H9 (cell line): Measurements from ENCODE around the gene SULT1A1. TPM values are rescaled to one million over a fixed set of nuclear protein-coding genes. Genes with fewer than 3 reads are reported as not detected.

Experiments used
- DNase-seq: peaks from one replicate; pipeline ENCODE4 v3.0.0-alpha.2; 2017
- H2AFZ ChIP-seq: one replicate; pipeline ENCODE4 v1.6.1; 2013; ENCODE audit warnings: mild to moderate bottlenecking, low read length, control low read depth, moderate library complexity
- H2AK5ac ChIP-seq: 2 replicates; pipeline ENCODE4 v1.6.1; 2013; ENCODE audit warnings: low read length, control low read depth, mixed read lengths; ENCODE audit not compliant: insufficient read length
- H2BK120ac ChIP-seq: one replicate; pipeline ENCODE4 v1.6.1; 2013; ENCODE audit warnings: low read depth, mild to moderate bottlenecking, low read length, control low read depth, inconsistent platforms; ENCODE audit not compliant: poor library complexity, severe bottlenecking
- H2BK12ac ChIP-seq: 2 replicates; pipeline ENCODE4 v1.6.1; 2013; ENCODE audit warnings: low read length, control low read depth, mixed read lengths, low read depth; ENCODE audit not compliant: insufficient read length
- H2BK15ac ChIP-seq: 2 replicates; pipeline ENCODE4 v1.6.1; 2013; ENCODE audit warnings: low read depth, low read length, control low read depth
- H2BK20ac ChIP-seq: one replicate; pipeline ENCODE4 v1.6.1; 2013; ENCODE audit warnings: low read depth, mild to moderate bottlenecking, low read length, control low read depth, inconsistent platforms; ENCODE audit not compliant: poor library complexity, severe bottlenecking
- H2BK5ac ChIP-seq: 2 replicates; pipeline ENCODE4 v1.6.1; 2013; ENCODE audit warnings: low read length, control low read depth, mixed read lengths; ENCODE audit not compliant: insufficient read length
- H3K14ac ChIP-seq: 2 replicates; pipeline ENCODE4 v1.6.1; 2013; ENCODE audit warnings: low read length, control low read depth; ENCODE audit not compliant: insufficient read depth
- H3K18ac ChIP-seq: 2 replicates; pipeline ENCODE4 v1.6.1; 2013; ENCODE audit warnings: low read depth, mild to moderate bottlenecking, mixed read lengths, low read length, control low read depth; ENCODE audit not compliant: insufficient read length
- H3K23ac ChIP-seq: 2 replicates; pipeline ENCODE4 v1.6.1; 2013; ENCODE audit warnings: low read length, control low read depth, mixed read lengths, low read depth; ENCODE audit not compliant: insufficient read length
- H3K23me2 ChIP-seq: 2 replicates; pipeline ENCODE4 v1.6.1; 2013; ENCODE audit warnings: low read depth, mild to moderate bottlenecking, mixed read lengths, low read length, control low read depth; ENCODE audit not compliant: insufficient read length, poor library complexity, severe bottlenecking
- H3K27ac ChIP-seq: 2 replicates; pipeline ENCODE4 v1.5.1; 2013; ENCODE audit warnings: low read length, control low read depth, mixed read lengths, low read depth; ENCODE audit not compliant: insufficient read length
- H3K27me3 ChIP-seq: 2 replicates; pipeline ENCODE4 v1.6.1; 2013; ENCODE audit warnings: low read length, control low read depth, inconsistent platforms; ENCODE audit not compliant: insufficient read depth
- H3K4ac ChIP-seq: 2 replicates; pipeline ENCODE4 v1.6.1; 2013; ENCODE audit warnings: low read depth, mild to moderate bottlenecking, control low read depth, inconsistent platforms, low read length, moderate library complexity
- H3K4me1 ChIP-seq: 2 replicates; pipeline ENCODE4 v1.6.1; 2013; ENCODE audit warnings: low read length, control low read depth, inconsistent platforms; ENCODE audit not compliant: insufficient read depth
- H3K4me2 ChIP-seq: 2 replicates; pipeline ENCODE4 v1.6.1; 2013; ENCODE audit warnings: low read length, control low read depth, mixed read lengths; ENCODE audit not compliant: insufficient read length, insufficient read depth
- H3K56ac ChIP-seq: 2 replicates; pipeline ENCODE4 v1.6.1; 2013; ENCODE audit warnings: low read depth, mild to moderate bottlenecking, mixed read lengths, low read length, control low read depth; ENCODE audit not compliant: insufficient read length
- H3K79me1 ChIP-seq: 2 replicates; pipeline ENCODE4 v1.6.1; 2013; ENCODE audit warnings: low read depth, mild to moderate bottlenecking, moderate library complexity, low read length, control low read depth, inconsistent platforms; ENCODE audit not compliant: insufficient read depth, poor library complexity, severe bottlenecking
- H3K79me2 ChIP-seq: 2 replicates; pipeline ENCODE4 v1.6.1; 2013; ENCODE audit warnings: low read length, control low read depth, inconsistent platforms; ENCODE audit not compliant: insufficient read depth
- H3K9ac ChIP-seq: 2 replicates; pipeline ENCODE4 v1.6.1; 2013; ENCODE audit warnings: low read length, control low read depth, mixed read lengths; ENCODE audit not compliant: insufficient read length; ENCODE audit errors: extremely low read depth
- H3K9me3 ChIP-seq: one replicate; pipeline ENCODE4 v1.6.1; 2013; ENCODE audit warnings: low read depth, low read length, inconsistent platforms; ENCODE audit not compliant: control insufficient read depth
- H3T11ph ChIP-seq: one replicate; pipeline ENCODE4 v1.6.1; 2013; ENCODE audit warnings: mild to moderate bottlenecking, low read length, control low read depth, inconsistent platforms
- H4K20me1 ChIP-seq: one replicate; pipeline ENCODE4 v1.6.1; 2013; ENCODE audit not compliant: control insufficient read depth, insufficient read length, insufficient read depth
- H4K5ac ChIP-seq: 2 replicates; pipeline ENCODE4 v1.6.1; 2013; ENCODE audit warnings: low read depth, mild to moderate bottlenecking, mixed read lengths, low read length, control low read depth; ENCODE audit not compliant: insufficient read length
- H4K8ac ChIP-seq: replicated peaks from 2 replicates; pipeline ENCODE4 v1.6.1; 2013; ENCODE audit warnings: low read length, control low read depth, mixed read lengths, low read depth; ENCODE audit not compliant: insufficient read length
- H4K91ac ChIP-seq: 2 replicates; pipeline ENCODE4 v1.6.1; 2013; ENCODE audit warnings: low read depth, mild to moderate bottlenecking, moderate library complexity, mixed read lengths, low read length, control low read depth; ENCODE audit not compliant: insufficient read length
- H3K27ac Mint-ChIP-seq, 3 experiments: 2 replicates in 2 of 3; 3 replicates in 1 of 3; pipeline ENCODE4 v1.8.0; 2020 to 2021; ENCODE audit warnings: mixed read lengths in 3 of 3, mild to moderate bottlenecking in 1 of 3, moderate library complexity in 1 of 3
- H3K27me3 Mint-ChIP-seq: 2 replicates; pipeline ENCODE4 v1.8.0; 2021; ENCODE audit warnings: low read depth, mild to moderate bottlenecking, moderate library complexity, mixed read lengths
- H3K36me3 Mint-ChIP-seq, 3 experiments: 2 replicates in 2 of 3; 3 replicates in 1 of 3; pipeline ENCODE4 v1.8.0; 2020 to 2021; ENCODE audit warnings: low read depth in 3 of 3, mixed read lengths in 3 of 3; ENCODE audit not compliant: insufficient read depth in 1 of 3
- H3K4me1 Mint-ChIP-seq, 2 experiments: 2 replicates each; pipeline ENCODE4 v1.8.0; 2020; ENCODE audit warnings: mixed read lengths in 2 of 2
- H3K4me3 Mint-ChIP-seq, 2 experiments: 2 replicates in 1 of 2; 3 replicates in 1 of 2; pipeline ENCODE4 v1.8.0; 2020 to 2021; ENCODE audit warnings: mild to moderate bottlenecking in 2 of 2, mixed read lengths in 2 of 2, moderate library complexity in 1 of 2
- H3K9me3 Mint-ChIP-seq, 2 experiments: 2 replicates in 1 of 2; 3 replicates in 1 of 2; pipeline ENCODE4 v1.8.0; 2020; ENCODE audit warnings: mild to moderate bottlenecking in 2 of 2, mixed read lengths in 2 of 2, moderate library complexity in 1 of 2
- CTCF ChIP-seq: fragments of 200-600 bp; sonication (generic); conservative IDR thresholded peaks from 3 replicates; pipeline ENCODE4 v1.8.0; 2021; ENCODE audit warnings: antibody characterized with exemption, mild to moderate bottlenecking
- WGBS: extraction: QIAGEN DNeasy Blood & Tissue Kit; methylation state at CpG from one replicate; pipeline ENCODE4 v1.1.7; 2013; ENCODE audit warnings: missing lambda C conversion rate, low lambda C conversion rate, mixed read lengths; ENCODE audit not compliant: insufficient read length; ENCODE audit errors: extremely low coverage; 5-methylcytosine and 5-hydroxymethylcytosine counted together
- total RNA-seq: library from RNA; stranded (reverse); gene quantifications from 2 replicates; pipeline ENCODE4 v1.2.1, GENCODE V29; 2021

The SULT1A1 gene
- total RNA-seq, 1 experiment from 2014 or later: 4.8 TPM

- Histone ChIP-seq H2BK120ac (no peak within 1 kb of the TSS), H3K18ac (no peak within 1 kb of the TSS), H3K9ac (no peak within 1 kb of the TSS), H3K79me1 (no peaks in the 10 kb centered on the region), H3K14ac (no peak within 1 kb of the TSS; the same call in 1 of the 2 replicates), H2BK20ac (no peak within 1 kb of the TSS), H3T11ph (no peak within 1 kb of the TSS), H3K27ac (no peak within 1 kb of the TSS), H2AK5ac (no peak within 1 kb of the TSS), H3K27me3 (no peaks in the 10 kb centered on the region), H4K91ac (no peak within 1 kb of the TSS), H3K79me2 (no peaks in the 10 kb centered on the region), H4K8ac (no peak within 1 kb of the TSS), H3K4me2 (no peak within 1 kb of the TSS), H2BK5ac (no peak within 1 kb of the TSS), H4K20me1 (no peaks in the 10 kb centered on the region), H3K23ac (no peak within 1 kb of the TSS), H3K4ac (no peak within 1 kb of the TSS), H3K4me1 (no peaks in the 10 kb centered on the region; the same call in 1 of the 2 replicates), H3K9me3 (no peaks in the 10 kb centered on the region), H4K5ac (no peak within 1 kb of the TSS), H3K56ac (no peak within 1 kb of the TSS), H2BK15ac (no peak within 1 kb of the TSS), H3K23me2 (no peaks in the 10 kb centered on the region), H2BK12ac (no peak within 1 kb of the TSS), H2AFZ (no peak within 1 kb of the TSS)
- H3K27me3 Mint-ChIP-seq: no peaks in the 10 kb centered on the region
- no CpG with 5 or more reads among the region's 11 CpGs for WGBS
- TF ChIP-seq CTCF: no peak
- no peaks in the 10 kb centered on the region for H3K9me3 Mint-ChIP-seq
- peak within 1 kb of the TSS; percentile 59 to 86 (median 78); a peak in 6 of 7 replicates for H3K27ac Mint-ChIP-seq
- peaks cover 0 to 5% (median 2%) of the 10 kb centered on the region in 3 experiments; a peak in 3 of 7 replicates for H3K36me3 Mint-ChIP-seq
- H3K4me3 Mint-ChIP-seq: peak within 1 kb of the TSS in 1 of 2 experiments; percentile 26; a peak in 3 of 5 replicates
- DNase-seq: peak; percentile 56
- H3K4me1 Mint-ChIP-seq: peaks cover 20 to 23% of the 10 kb centered on the region in 2 experiments
Observed at GRCh38 chr16:28596840-28597691, 12.8 kb downstream of the SULT1A1 start, which contains the start of gene SULT1A2. TSS of gene SULT1A2 (minus strand) at chr16:28597050. CDS start at chr16:28595930, 1,120 bp downstream.
